C4-2B (cell line): ENCODE measurements around the gene HIP1.

Source experiments
- ZFX ChIP-seq: fragments of 450-650 bp; IDR thresholded peaks from 2 replicates; pipeline ENCODE4 v1.6.1; 2017
- TF ChIP-seq, protein P1 (sequence below): fragments of 450-650 bp; conservative IDR thresholded peaks from 2 replicates; pipeline ENCODE4 v1.5.1; 2017; ENCODE audit warnings: mild to moderate bottlenecking

DNA sequence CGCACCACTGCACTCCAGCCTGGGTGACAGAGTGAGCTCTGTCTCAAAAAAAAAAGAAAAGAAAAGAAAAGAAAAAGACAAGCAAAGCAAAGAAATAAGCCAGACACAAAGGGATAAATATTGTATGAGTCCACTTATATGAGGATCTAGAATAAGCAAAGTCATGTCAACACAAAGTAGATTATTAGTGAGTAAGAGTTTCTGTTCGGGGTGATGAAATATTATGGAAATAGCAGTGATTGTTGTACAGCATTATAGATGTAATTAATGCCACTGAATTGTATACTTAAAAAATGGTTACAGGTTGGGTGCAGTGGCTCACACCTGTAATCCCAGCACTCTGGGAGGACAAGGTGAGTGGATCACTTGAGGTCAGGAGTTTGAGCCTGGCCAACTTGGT lies 83.2 kb downstream of the HIP1 start:
- TF ChIP-seq, protein P1, sequence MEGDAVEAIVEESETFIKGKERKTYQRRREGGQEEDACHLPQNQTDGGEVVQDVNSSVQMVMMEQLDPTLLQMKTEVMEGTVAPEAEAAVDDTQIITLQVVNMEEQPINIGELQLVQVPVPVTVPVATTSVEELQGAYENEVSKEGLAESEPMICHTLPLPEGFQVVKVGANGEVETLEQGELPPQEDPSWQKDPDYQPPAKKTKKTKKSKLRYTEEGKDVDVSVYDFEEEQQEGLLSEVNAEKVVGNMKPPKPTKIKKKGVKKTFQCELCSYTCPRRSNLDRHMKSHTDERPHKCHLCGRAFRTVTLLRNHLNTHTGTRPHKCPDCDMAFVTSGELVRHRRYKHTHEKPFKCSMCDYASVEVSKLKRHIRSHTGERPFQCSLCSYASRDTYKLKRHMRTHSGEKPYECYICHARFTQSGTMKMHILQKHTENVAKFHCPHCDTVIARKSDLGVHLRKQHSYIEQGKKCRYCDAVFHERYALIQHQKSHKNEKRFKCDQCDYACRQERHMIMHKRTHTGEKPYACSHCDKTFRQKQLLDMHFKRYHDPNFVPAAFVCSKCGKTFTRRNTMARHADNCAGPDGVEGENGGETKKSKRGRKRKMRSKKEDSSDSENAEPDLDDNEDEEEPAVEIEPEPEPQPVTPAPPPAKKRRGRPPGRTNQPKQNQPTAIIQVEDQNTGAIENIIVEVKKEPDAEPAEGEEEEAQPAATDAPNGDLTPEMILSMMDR = no peak
- TF ChIP-seq ZFX = no peak
